Neuronal stem cell (in vitro differentiated cells): ENCODE measurements around the gene CABP2.

ENCODE experiments used
- DNase-seq: peaks from one replicate; pipeline ENCODE4 v3.0.0-alpha.2; 2013; ENCODE audit warnings: low spot score
- H2AFZ ChIP-seq: one replicate; pipeline ENCODE4 v1.6.1; 2013; ENCODE audit warnings: mild to moderate bottlenecking, low read length, inconsistent platforms
- H2AK5ac ChIP-seq: 2 replicates; pipeline ENCODE4 v1.6.1; 2013; ENCODE audit warnings: low read depth, mild to moderate bottlenecking, inconsistent platforms, low read length, moderate library complexity, mixed read lengths
- H2BK120ac ChIP-seq: 2 replicates; pipeline ENCODE4 v1.6.1; 2013; ENCODE audit warnings: low read depth, mild to moderate bottlenecking, inconsistent platforms, low read length, moderate library complexity, mixed read lengths
- H2BK12ac ChIP-seq: one replicate; pipeline ENCODE4 v1.6.1; 2013; ENCODE audit warnings: low read length, inconsistent platforms
- H2BK15ac ChIP-seq: 2 replicates; pipeline ENCODE4 v1.6.1; 2013; ENCODE audit warnings: mild to moderate bottlenecking, low read length, inconsistent platforms, mixed read lengths
- H2BK5ac ChIP-seq: one replicate; pipeline ENCODE4 v1.6.1; 2013; ENCODE audit warnings: inconsistent platforms, mild to moderate bottlenecking, low read length, moderate library complexity
- H3K14ac ChIP-seq: one replicate; pipeline ENCODE4 v1.6.1; 2013; ENCODE audit warnings: low read length, inconsistent platforms
- H3K18ac ChIP-seq: 2 replicates; pipeline ENCODE4 v1.6.1; 2013; ENCODE audit warnings: low read length, inconsistent platforms
- H3K23ac ChIP-seq: 2 replicates; pipeline ENCODE4 v1.6.1; 2013; ENCODE audit warnings: low read depth, mild to moderate bottlenecking, mixed read lengths, low read length, inconsistent platforms; ENCODE audit not compliant: poor library complexity
- H3K27ac ChIP-seq: replicated peaks from 3 replicates; pipeline ENCODE4 v1.5.1; 2013; ENCODE audit warnings: low read length, inconsistent platforms
- H3K27me3 ChIP-seq, 3 experiments: 2 replicates each; pipeline ENCODE4 v1.6.1; 2013; ENCODE audit warnings: low read length in 3 of 3, mild to moderate bottlenecking in 2 of 3, inconsistent platforms in 1 of 3, low read depth in 1 of 3, mixed read lengths in 1 of 3, moderate library complexity in 1 of 3; ENCODE audit not compliant: control insufficient read depth in 3 of 3, insufficient read depth in 3 of 3
- H3K36me3 ChIP-seq, 2 donors: replicated peaks in 1 of 2; 2 replicates each; pipeline ENCODE4 v1.6.1; 2013; ENCODE audit warnings: low read length in 2 of 2; ENCODE audit not compliant: control insufficient read depth in 2 of 2, insufficient read depth in 2 of 2
- H3K4ac ChIP-seq: 2 replicates; pipeline ENCODE4 v1.6.1; 2013; ENCODE audit warnings: inconsistent platforms, mild to moderate bottlenecking, low read length, moderate library complexity
- H3K4me1 ChIP-seq, 2 donors: 1 replicate in 1 of 2; 2 replicates in 1 of 2; pipeline ENCODE4 v1.6.1; 2013; ENCODE audit warnings: low read length in 2 of 2, low read depth in 1 of 2; ENCODE audit not compliant: control insufficient read depth in 2 of 2, insufficient read depth in 1 of 2
- H3K4me2 ChIP-seq: one replicate; pipeline ENCODE4 v1.6.1; 2013; ENCODE audit warnings: mild to moderate bottlenecking, low read length, inconsistent platforms; ENCODE audit not compliant: insufficient read depth, poor library complexity, severe bottlenecking
- H3K4me3 ChIP-seq, 2 donors: 2 replicates each; pipeline ENCODE4 v1.5.1; 2013; ENCODE audit warnings: low read length in 2 of 2, mild to moderate bottlenecking in 2 of 2, inconsistent platforms in 1 of 2, moderate library complexity in 1 of 2
- H3K79me1 ChIP-seq: one replicate; pipeline ENCODE4 v1.6.1; 2013; ENCODE audit warnings: low read depth, mild to moderate bottlenecking, inconsistent platforms, low read length, moderate library complexity
- H3K9ac ChIP-seq: one replicate; pipeline ENCODE4 v1.6.1; 2013; ENCODE audit warnings: mild to moderate bottlenecking, low read depth, low read length, inconsistent platforms; ENCODE audit not compliant: poor library complexity
- H3K9me3 ChIP-seq, 2 donors: replicated peaks in 1 of 2; 2 replicates each; pipeline versions ENCODE3 to v1.6.1; 2013; ENCODE audit warnings: low read length in 2 of 2, mild to moderate bottlenecking in 2 of 2, inconsistent platforms in 1 of 2, low read depth in 1 of 2, mixed read lengths in 1 of 2, moderate library complexity in 1 of 2; ENCODE audit not compliant: control insufficient read depth in 2 of 2, insufficient read depth in 1 of 2
- H4K8ac ChIP-seq: one replicate; pipeline ENCODE4 v1.6.1; 2013; ENCODE audit warnings: low read depth, mild to moderate bottlenecking, inconsistent platforms, low read length, moderate library complexity
- H4K91ac ChIP-seq: one replicate; pipeline ENCODE4 v1.6.1; 2013; ENCODE audit warnings: low read length, low read depth, mild to moderate bottlenecking, inconsistent platforms; ENCODE audit not compliant: poor library complexity
- WGBS, 2 donors: extraction: QIAGEN DNeasy Blood & Tissue Kit; methylation state at CpG; one replicate each; pipeline ENCODE4 v1.1.7; 2013; ENCODE audit warnings: missing lambda C conversion rate in 2 of 2, mixed read lengths in 1 of 2; ENCODE audit not compliant: insufficient read length in 2 of 2, insufficient replicate concordance in 1 of 2; ENCODE audit errors: extremely low coverage in 2 of 2; 5-methylcytosine and 5-hydroxymethylcytosine counted together

Gene CABP2

GRCh38 chr11:67483831-67484665 is 39.2 kb downstream of the CABP2 start:
- H2BK5ac ChIP-seq: peak overlapping the region; percentile 49
- H4K8ac ChIP-seq: peak overlapping the region; percentile 19
- H3K4me3 ChIP-seq: peak overlapping the region in 1 of 2 donors; percentile 57
- H3K23ac ChIP-seq: peak overlapping the region; percentile 27
- peak overlapping the region; percentile 83 for H2AK5ac ChIP-seq
- DNase-seq: no peak
- H2BK120ac ChIP-seq: no peak overlapping the region
- no peak overlapping the region for H4K91ac ChIP-seq
- peaks cover 7% of the 10 kb centered on the region for H3K79me1 ChIP-seq
- H3K9ac ChIP-seq: peak overlapping the region; percentile 25
- H3K18ac ChIP-seq: peak overlapping the region; percentile 15
- peak overlapping the region; percentile 72 for H3K4me2 ChIP-seq
- WGBS, 2 donors: no CpG with 5 or more reads among the region's 16 CpGs
- peaks cover 4 to 7% of the 10 kb centered on the region in 2 donors for H3K4me1 ChIP-seq
- peak overlapping the region; percentile 60 for H2BK15ac ChIP-seq
- no peak overlapping the region for H3K4ac ChIP-seq
- H3K27me3 ChIP-seq: no peaks in the 10 kb centered on the region
- H2BK12ac ChIP-seq: no peak overlapping the region
- H3K14ac ChIP-seq: peak overlapping the region; percentile 25
- H3K27ac ChIP-seq: no peak overlapping the region
- H3K9me3 ChIP-seq: peaks cover 0 to 3% of the 10 kb centered on the region in 2 donors
- H2AFZ ChIP-seq: peak overlapping the region; percentile 86
- H3K36me3 ChIP-seq: peaks cover 3 to 24% of the 10 kb centered on the region in 2 donors

- peak within 1 kb of the TSS; percentile 57 to 89 for H3K4me3 ChIP-seq
- peak within 1 kb of the TSS; percentile 83 for H2AK5ac ChIP-seq
- H4K91ac ChIP-seq: no peak within 1 kb of the TSS
- peaks cover 7% of the 10 kb centered on the region for H3K79me1 ChIP-seq
- H2BK15ac ChIP-seq: peak within 1 kb of the TSS; percentile 60
- peaks cover 0 to 3% of the 10 kb centered on the region in 2 donors for H3K9me3 ChIP-seq
- H3K36me3 ChIP-seq: peaks cover 2 to 18% of the 10 kb centered on the region in 2 donors
- H2BK120ac ChIP-seq: no peak within 1 kb of the TSS
- H3K27ac ChIP-seq: peak within 1 kb of the TSS; percentile 82
- peak within 1 kb of the TSS; percentile 76 for H3K23ac ChIP-seq
- H3K4ac ChIP-seq: no peak within 1 kb of the TSS
- peak within 1 kb of the TSS; percentile 25 for H3K14ac ChIP-seq
- H3K27me3 ChIP-seq: no peaks in the 10 kb centered on the region
- H3K4me1 ChIP-seq: peaks cover 4 to 7% of the 10 kb centered on the region in 2 donors
- DNase-seq: peak; percentile 98
- H2BK5ac ChIP-seq: peak within 1 kb of the TSS; percentile 49
- H3K18ac ChIP-seq: peak within 1 kb of the TSS; percentile 98
- H3K4me2 ChIP-seq: peak within 1 kb of the TSS; percentile 72
- H4K8ac ChIP-seq: peak within 1 kb of the TSS; percentile 19
- H3K9ac ChIP-seq: peak within 1 kb of the TSS; percentile 96
- WGBS, 2 donors: no CpG with 5 or more reads among the region's 60 CpGs
- H2AFZ ChIP-seq: peak within 1 kb of the TSS; percentile 86
- H2BK12ac ChIP-seq: no peak within 1 kb of the TSS
These were observed 40.1 kb downstream of the CABP2 start, which contains the start of gene AIP for GRCh38 chr11:67482827-67483798. AIP (plus strand) TSS chr11:67483026; CDS start chr11:67483159, 133 bp downstream.

- Histone ChIP-seq H2BK5ac (no peak overlapping the region), H3K23ac (no peak overlapping the region), H3K9ac (no peak overlapping the region), H2AK5ac (no peak overlapping the region), H2AFZ (peak overlapping the region; percentile 86), H3K4me2 (peak overlapping the region; percentile 50), H3K4me1 (peaks cover 4 to 7% of the 10 kb centered on the region in 2 donors), H4K8ac (no peak overlapping the region), H2BK120ac (no peak overlapping the region), H2BK12ac (no peak overlapping the region), H4K91ac (no peak overlapping the region), H3K4ac (no peak overlapping the region), H3K27me3 (no peaks in the 10 kb centered on the region), H3K27ac (no peak overlapping the region), H3K36me3 (peaks cover 0 to 11% of the 10 kb centered on the region in 2 donors), H3K79me1 (peaks cover 7% of the 10 kb centered on the region), H2BK15ac (no peak overlapping the region), H3K18ac (no peak overlapping the region), H3K14ac (no peak overlapping the region), H3K9me3 (peaks cover 0 to 3% of the 10 kb centered on the region in 2 donors), H3K4me3 (peak overlapping the region in 1 of 2 donors; percentile 57)
- WGBS, 2 donors: no CpG with 5 or more reads among the region's 19 CpGs
- DNase-seq: no peak
These were observed 40.9 kb downstream of the CABP2 start for GRCh38 chr11:67482275-67482826.
